Neuronal stem cell (in vitro differentiated cells): Measurements from ENCODE around the gene ZFP3.
"Not testable (repeated sequence)": the region's sequence is repeated elsewhere in the genome, so short reads cannot be mapped to it uniquely, and the experiment has no call there.

Experiments
- DNase-seq: peaks from one replicate; pipeline ENCODE4 v3.0.0-alpha.2; 2013; ENCODE audit warnings: low spot score
- H2AFZ ChIP-seq: one replicate; pipeline ENCODE4 v1.6.1; 2013; ENCODE audit warnings: mild to moderate bottlenecking, low read length, inconsistent platforms
- H2AK5ac ChIP-seq: 2 replicates; pipeline ENCODE4 v1.6.1; 2013; ENCODE audit warnings: low read depth, mild to moderate bottlenecking, inconsistent platforms, low read length, moderate library complexity, mixed read lengths
- H2BK120ac ChIP-seq: 2 replicates; pipeline ENCODE4 v1.6.1; 2013; ENCODE audit warnings: low read depth, mild to moderate bottlenecking, inconsistent platforms, low read length, moderate library complexity, mixed read lengths
- H2BK12ac ChIP-seq: one replicate; pipeline ENCODE4 v1.6.1; 2013; ENCODE audit warnings: low read length, inconsistent platforms
- H2BK15ac ChIP-seq: 2 replicates; pipeline ENCODE4 v1.6.1; 2013; ENCODE audit warnings: mild to moderate bottlenecking, low read length, inconsistent platforms, mixed read lengths
- H2BK5ac ChIP-seq: one replicate; pipeline ENCODE4 v1.6.1; 2013; ENCODE audit warnings: inconsistent platforms, mild to moderate bottlenecking, low read length, moderate library complexity
- H3K14ac ChIP-seq: one replicate; pipeline ENCODE4 v1.6.1; 2013; ENCODE audit warnings: low read length, inconsistent platforms
- H3K18ac ChIP-seq: 2 replicates; pipeline ENCODE4 v1.6.1; 2013; ENCODE audit warnings: low read length, inconsistent platforms
- H3K23ac ChIP-seq: 2 replicates; pipeline ENCODE4 v1.6.1; 2013; ENCODE audit warnings: low read depth, mild to moderate bottlenecking, mixed read lengths, low read length, inconsistent platforms; ENCODE audit not compliant: poor library complexity
- H3K27ac ChIP-seq: replicated peaks from 3 replicates; pipeline ENCODE4 v1.5.1; 2013; ENCODE audit warnings: low read length, inconsistent platforms
- H3K27me3 ChIP-seq, 3 experiments: 2 replicates each; pipeline ENCODE4 v1.6.1; 2013; ENCODE audit warnings: low read length in 3 of 3, mild to moderate bottlenecking in 2 of 3, inconsistent platforms in 1 of 3, low read depth in 1 of 3, mixed read lengths in 1 of 3, moderate library complexity in 1 of 3; ENCODE audit not compliant: control insufficient read depth in 3 of 3, insufficient read depth in 3 of 3
- H3K36me3 ChIP-seq, 2 donors: replicated peaks in 1 of 2; 2 replicates each; pipeline ENCODE4 v1.6.1; 2013; ENCODE audit warnings: low read length in 2 of 2; ENCODE audit not compliant: control insufficient read depth in 2 of 2, insufficient read depth in 2 of 2
- H3K4ac ChIP-seq: 2 replicates; pipeline ENCODE4 v1.6.1; 2013; ENCODE audit warnings: inconsistent platforms, mild to moderate bottlenecking, low read length, moderate library complexity
- H3K4me1 ChIP-seq, 2 donors: 1 replicate in 1 of 2; 2 replicates in 1 of 2; pipeline ENCODE4 v1.6.1; 2013; ENCODE audit warnings: low read length in 2 of 2, low read depth in 1 of 2; ENCODE audit not compliant: control insufficient read depth in 2 of 2, insufficient read depth in 1 of 2
- H3K4me2 ChIP-seq: one replicate; pipeline ENCODE4 v1.6.1; 2013; ENCODE audit warnings: mild to moderate bottlenecking, low read length, inconsistent platforms; ENCODE audit not compliant: insufficient read depth, poor library complexity, severe bottlenecking
- H3K4me3 ChIP-seq, 2 donors: 2 replicates each; pipeline ENCODE4 v1.5.1; 2013; ENCODE audit warnings: low read length in 2 of 2, mild to moderate bottlenecking in 2 of 2, inconsistent platforms in 1 of 2, moderate library complexity in 1 of 2
- H3K79me1 ChIP-seq: one replicate; pipeline ENCODE4 v1.6.1; 2013; ENCODE audit warnings: low read depth, mild to moderate bottlenecking, inconsistent platforms, low read length, moderate library complexity
- H3K9ac ChIP-seq: one replicate; pipeline ENCODE4 v1.6.1; 2013; ENCODE audit warnings: mild to moderate bottlenecking, low read depth, low read length, inconsistent platforms; ENCODE audit not compliant: poor library complexity
- H3K9me3 ChIP-seq, 2 donors: replicated peaks in 1 of 2; 2 replicates each; pipeline versions ENCODE3 to v1.6.1; 2013; ENCODE audit warnings: low read length in 2 of 2, mild to moderate bottlenecking in 2 of 2, inconsistent platforms in 1 of 2, low read depth in 1 of 2, mixed read lengths in 1 of 2, moderate library complexity in 1 of 2; ENCODE audit not compliant: control insufficient read depth in 2 of 2, insufficient read depth in 1 of 2
- H4K8ac ChIP-seq: one replicate; pipeline ENCODE4 v1.6.1; 2013; ENCODE audit warnings: low read depth, mild to moderate bottlenecking, inconsistent platforms, low read length, moderate library complexity
- H4K91ac ChIP-seq: one replicate; pipeline ENCODE4 v1.6.1; 2013; ENCODE audit warnings: low read length, low read depth, mild to moderate bottlenecking, inconsistent platforms; ENCODE audit not compliant: poor library complexity
- WGBS, 2 donors: extraction: QIAGEN DNeasy Blood & Tissue Kit; methylation state at CpG; one replicate each; pipeline ENCODE4 v1.1.7; 2013; ENCODE audit warnings: missing lambda C conversion rate in 2 of 2, mixed read lengths in 1 of 2; ENCODE audit not compliant: insufficient read length in 2 of 2, insufficient replicate concordance in 1 of 2; ENCODE audit errors: extremely low coverage in 2 of 2; 5-methylcytosine and 5-hydroxymethylcytosine counted together

Gene ZFP3

DNA sequence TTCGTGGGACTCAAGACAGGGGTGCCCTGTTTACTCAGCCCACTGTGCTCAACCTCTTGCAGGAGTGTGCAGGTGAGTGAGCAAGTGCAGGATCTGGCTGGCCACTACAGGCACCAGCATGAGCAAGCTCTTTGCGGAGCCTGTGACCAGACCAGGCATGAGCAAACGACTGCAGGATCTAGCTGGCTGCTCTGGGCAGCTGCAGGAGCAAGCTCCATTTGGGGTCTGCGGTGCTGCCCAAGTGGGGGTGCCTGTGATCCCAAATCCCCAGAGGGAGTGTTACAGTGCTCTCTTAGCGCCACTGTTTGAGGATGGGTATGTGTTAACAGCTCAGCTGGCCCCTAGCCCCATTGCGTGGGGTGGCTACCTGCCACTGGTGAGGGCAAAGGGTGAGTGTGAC is 40.0 kb downstream of the ZFP3 start:
- WGBS, 2 donors = no CpG with 5 or more reads among the region's 6 CpGs

DNA sequence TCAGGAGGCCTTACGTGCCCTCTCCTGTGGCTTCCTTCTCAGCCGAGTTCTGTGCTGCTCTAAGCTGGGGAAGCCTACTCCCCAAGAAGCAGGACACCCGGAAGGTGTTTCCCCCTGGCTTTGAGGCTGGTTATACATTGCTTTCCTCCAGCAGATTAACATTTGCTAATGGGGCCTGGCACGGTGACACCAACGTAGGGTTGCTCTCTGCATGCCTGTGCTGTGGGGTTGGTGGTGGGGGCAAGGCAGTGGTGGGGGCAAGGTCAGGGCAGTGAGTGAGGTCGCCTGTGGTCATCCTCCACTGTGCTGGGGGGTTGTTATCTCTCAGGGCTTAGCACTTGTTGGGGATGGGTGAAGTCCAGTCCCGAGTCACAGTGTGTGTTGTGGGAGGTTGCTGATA is 41.8 kb downstream of the ZFP3 start:
- Histone ChIP-seq H3K18ac (no peak overlapping the region), H3K4me2 (no peak overlapping the region), H3K23ac (no peak overlapping the region), H2BK12ac (no peak overlapping the region), H3K9me3 (peaks cover 8 to 11% of the 10 kb centered on the region in 2 donors), H3K36me3 (no peaks in the 10 kb centered on the region), H3K27me3 (peaks cover 0 to 32% (median 7%) of the 10 kb centered on the region in 3 experiments), H3K9ac (no peak overlapping the region), H2BK5ac (no peak overlapping the region), H2BK120ac (no peak overlapping the region), H4K91ac (no peak overlapping the region), H3K79me1 (peaks cover 8% of the 10 kb centered on the region), H2AFZ (no peak overlapping the region), H3K14ac (no peak overlapping the region), H2BK15ac (no peak overlapping the region), H3K4me3 (no peak overlapping the region), H3K27ac (no peak overlapping the region), H3K4ac (no peak overlapping the region), H2AK5ac (no peak overlapping the region), H3K4me1 (peaks cover 2 to 3% of the 10 kb centered on the region in 2 donors), H4K8ac (no peak overlapping the region)
- no CpG with 5 or more reads among the region's 7 CpGs for WGBS, 2 donors
- DNase-seq = no peak

More for the DNA sequence above, 40.0 kb downstream of the ZFP3 start:
- Histone ChIP-seq H3K18ac (no peak overlapping the region), H2BK120ac (no peak overlapping the region), H2BK5ac (no peak overlapping the region), H3K14ac (no peak overlapping the region), H2AK5ac (no peak overlapping the region), H3K4me3 (no peak overlapping the region), H3K9me3 (peaks cover 7 to 8% of the 10 kb centered on the region in 2 donors), H2BK12ac (no peak overlapping the region), H3K79me1 (peaks cover under 1% of the 10 kb centered on the region), H2BK15ac (no peak overlapping the region), H3K27me3 (peaks cover 0 to 22% (median 3%) of the 10 kb centered on the region in 3 experiments), H3K9ac (no peak overlapping the region), H3K23ac (no peak overlapping the region), H3K4ac (no peak overlapping the region), H2AFZ (no peak overlapping the region), H4K8ac (no peak overlapping the region), H3K4me2 (no peak overlapping the region), H4K91ac (no peak overlapping the region), H3K4me1 (peaks cover 0 to 2% of the 10 kb centered on the region in 2 donors), H3K36me3 (peaks cover 0 to 9% of the 10 kb centered on the region in 2 donors), H3K27ac (no peak overlapping the region)
- no peak for DNase-seq

DNA sequence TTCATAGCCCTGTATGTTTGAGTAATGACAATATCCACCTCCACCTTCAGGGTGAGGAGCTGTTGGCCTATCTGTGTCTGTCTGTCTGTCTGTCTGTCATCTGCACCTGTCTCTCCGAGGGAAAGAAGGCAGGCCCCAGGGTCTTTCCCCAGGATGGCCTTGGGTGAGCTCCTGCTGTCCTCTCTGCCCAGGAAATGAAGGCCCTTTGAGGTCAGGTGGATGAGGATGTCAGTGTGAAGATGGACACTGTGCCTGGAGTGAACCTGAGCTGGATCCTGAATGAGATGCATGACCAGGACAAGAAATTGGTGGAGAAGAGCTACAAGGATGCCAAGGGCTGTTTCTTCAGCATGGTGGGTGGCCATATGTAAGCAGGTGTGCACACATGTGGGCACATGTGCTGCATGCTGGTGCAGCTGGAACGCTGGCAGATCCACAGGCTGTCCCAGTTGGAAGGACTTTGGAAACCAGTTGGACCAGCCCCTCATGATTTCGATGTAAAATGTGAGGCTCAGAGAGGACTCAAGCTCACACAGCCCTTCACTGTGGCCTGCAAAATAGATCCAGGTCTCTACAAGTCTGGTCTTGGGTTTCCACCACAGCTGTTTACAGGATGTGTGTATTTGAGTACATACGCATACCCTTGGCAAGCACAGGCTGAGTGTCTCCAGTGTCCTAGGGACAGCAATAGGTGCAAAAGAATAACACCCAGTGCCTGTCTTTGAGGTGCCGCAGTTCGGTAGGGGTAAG is 42.3 kb downstream of the ZFP3 start:
- H3K4ac ChIP-seq, DNase-seq, H2BK15ac ChIP-seq, H4K8ac ChIP-seq, H2AFZ ChIP-seq, H4K91ac ChIP-seq, H3K4me2 ChIP-seq, H3K4me3 ChIP-seq, H3K36me3 ChIP-seq, H3K27ac ChIP-seq, H2BK120ac ChIP-seq, H3K14ac ChIP-seq, H3K9ac ChIP-seq, H3K18ac ChIP-seq, H3K79me1 ChIP-seq, H3K4me1 ChIP-seq, H2BK5ac ChIP-seq, H2AK5ac ChIP-seq, H3K23ac ChIP-seq: not testable (repeated sequence)
- Histone ChIP-seq H3K9me3 (peaks cover 8 to 11% of the 10 kb centered on the region in 2 donors), H2BK12ac (peak overlapping the region; percentile 58), H3K27me3 (peaks cover 0 to 32% (median 7%) of the 10 kb centered on the region in 3 experiments)
- no CpG with 5 or more reads among the region's 6 CpGs for WGBS, 2 donors

DNA sequence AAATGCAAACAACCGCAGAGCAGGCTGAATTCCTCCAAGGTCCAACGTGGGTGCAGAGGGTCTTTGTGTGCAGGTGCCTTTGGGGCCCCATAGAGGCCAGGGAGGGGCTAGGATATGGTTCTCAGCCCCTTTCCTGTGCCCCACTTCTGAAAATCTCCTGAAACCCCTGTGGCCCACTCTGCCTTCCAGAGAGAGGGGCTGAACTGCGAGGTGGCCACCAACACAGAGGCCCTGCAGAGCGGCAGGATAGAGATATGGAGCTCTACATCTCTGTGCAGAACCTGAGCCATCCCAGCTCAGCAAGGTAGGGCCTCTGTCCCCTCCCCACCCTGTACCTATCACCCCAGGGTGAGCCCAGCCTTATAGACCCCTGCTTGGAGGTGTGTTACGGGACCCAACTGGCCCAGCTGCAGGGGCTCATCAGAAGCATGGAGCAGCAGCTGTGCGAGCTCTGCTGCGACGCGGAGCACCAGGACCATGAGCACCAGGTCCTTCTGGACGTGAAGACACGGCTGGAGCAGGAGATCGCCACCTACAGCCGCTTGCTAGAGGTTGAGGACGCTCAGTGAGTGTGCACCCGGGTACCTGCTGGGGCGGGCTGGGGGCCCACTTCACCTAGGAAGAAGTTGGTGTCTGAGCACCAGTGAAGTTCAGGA is 43.0 kb downstream of the ZFP3 start:
- Histone ChIP-seq H3K4me1 (peaks cover 2 to 3% of the 10 kb centered on the region in 2 donors), H3K18ac (peak overlapping the region; percentile 19), H4K8ac (no peak overlapping the region), H2BK12ac (peak overlapping the region; percentile 58), H2AK5ac (peak overlapping the region; percentile 75), H3K27me3 (peaks cover 0 to 32% (median 7%) of the 10 kb centered on the region in 3 experiments), H2BK15ac (peak overlapping the region; percentile 92), H3K36me3 (no peaks in the 10 kb centered on the region), H3K27ac (no peak overlapping the region), H2BK5ac (no peak overlapping the region), H3K4me2 (no peak overlapping the region), H4K91ac (no peak overlapping the region), H3K23ac (no peak overlapping the region), H3K9me3 (peaks cover 8 to 11% of the 10 kb centered on the region in 2 donors), H3K4ac (no peak overlapping the region), H2AFZ (no peak overlapping the region), H3K4me3 (no peak overlapping the region), H2BK120ac (no peak overlapping the region), H3K79me1 (peaks cover 8% of the 10 kb centered on the region), H3K9ac (no peak overlapping the region), H3K14ac (no peak overlapping the region)
- DNase-seq = no peak
- WGBS, 2 donors = no CpG with 5 or more reads among the region's 16 CpGs
